OCI-LY1 (cell line): ENCODE measurements around the gene NCKIPSD.

ENCODE experiments used
- H2AFZ ChIP-seq: fragments of 200-600 bp; sonication (generic), shearing (Covaris generic); 2 replicates; pipeline ENCODE4 v1.6.0; 2014; ENCODE audit warnings: antibody characterized with exemption, mild to moderate bottlenecking, low read length
- H3F3A ChIP-seq: fragments of 200-600 bp; sonication (generic), shearing (Covaris generic); 2 replicates; pipeline ENCODE4 v1.6.0; 2014; ENCODE audit warnings: mild to moderate bottlenecking, antibody characterized with exemption, low read length, moderate library complexity; ENCODE audit not compliant: insufficient read depth
- H3K27ac ChIP-seq: fragments of 200-600 bp; sonication (generic); 2 replicates; pipeline ENCODE4 v1.5.1; 2014; ENCODE audit warnings: low read length, mixed run types, mild to moderate bottlenecking, low read depth; ENCODE audit not compliant: poor library complexity, severe bottlenecking
- H3K27me3 ChIP-seq: fragments of 200-600 bp; sonication (generic); 2 replicates; pipeline ENCODE4 v1.6.0; 2014; ENCODE audit warnings: antibody characterized with exemption, mild to moderate bottlenecking, low read length, moderate library complexity; ENCODE audit not compliant: insufficient read depth
- H3K36me3 ChIP-seq: fragments of 200-600 bp; sonication (generic); 2 replicates; pipeline ENCODE4 v1.6.1; 2014; ENCODE audit warnings: mild to moderate bottlenecking, antibody characterized with exemption, low read length, moderate library complexity, mixed read lengths; ENCODE audit not compliant: insufficient read depth
- H3K4me1 ChIP-seq: fragments of 200-600 bp; sonication (generic); 2 replicates; pipeline ENCODE4 v1.5.1; 2014; ENCODE audit warnings: mild to moderate bottlenecking, low read length, moderate library complexity; ENCODE audit not compliant: insufficient read depth, severe bottlenecking
- H3K4me2 ChIP-seq: fragments of 200-600 bp; sonication (generic), shearing (Covaris generic); 2 replicates; pipeline ENCODE4 v1.6.1; 2014; ENCODE audit warnings: low read length
- H3K4me3 ChIP-seq: fragments of 200-600 bp; sonication (generic); 2 replicates; pipeline ENCODE4 v1.5.1; 2014; ENCODE audit warnings: low read length, low read depth, mild to moderate bottlenecking, mixed read lengths; ENCODE audit not compliant: poor library complexity, severe bottlenecking
- H3K79me2 ChIP-seq: fragments of 200-600 bp; shearing (Covaris generic); 2 replicates; pipeline ENCODE4 v1.6.1; 2016; ENCODE audit warnings: mixed run types, low read length, mixed read lengths; ENCODE audit not compliant: insufficient read depth
- H3K9ac ChIP-seq: fragments of 200-600 bp; sonication (generic), shearing (Covaris generic); 2 replicates; pipeline ENCODE4 v1.6.1; 2014; ENCODE audit warnings: mild to moderate bottlenecking, low read length, mixed read lengths
- H3K9me2 ChIP-seq: fragments of 200-600 bp; sonication (generic), shearing (Covaris generic); 2 replicates; pipeline ENCODE4 v1.6.1; 2014; ENCODE audit warnings: low read depth, mild to moderate bottlenecking, low read length, mixed read lengths
- H3K9me3 ChIP-seq: fragments of 200-600 bp; shearing (Covaris generic); 2 replicates; pipeline ENCODE4 v1.6.1; 2014; ENCODE audit warnings: low read length, mixed read lengths
- H4K20me1 ChIP-seq: fragments of 200-600 bp; sonication (generic), shearing (Covaris generic); 2 replicates; pipeline ENCODE4 v1.6.0; 2016; ENCODE audit warnings: mild to moderate bottlenecking, low read length; ENCODE audit not compliant: insufficient read depth
- EZH2 ChIP-seq: fragments of 200-600 bp; sonication (generic), shearing (Covaris generic); IDR thresholded peaks from 2 replicates; pipeline ENCODE4 v1.8.0; 2017; ENCODE audit warnings: borderline replicate concordance, mixed run types, mild to moderate bottlenecking, antibody characterized with exemption, low read length, moderate library complexity, mixed read lengths
- TF ChIP-seq, protein P1 (sequence below): fragments of 200-600 bp; sonication (generic), shearing (Covaris generic); IDR thresholded peaks from 2 replicates; pipeline ENCODE4 v1.5.1; 2017; ENCODE audit warnings: mild to moderate bottlenecking, antibody characterized with exemption, low read length, moderate library complexity, mixed read lengths

Gene NCKIPSD

DNA sequence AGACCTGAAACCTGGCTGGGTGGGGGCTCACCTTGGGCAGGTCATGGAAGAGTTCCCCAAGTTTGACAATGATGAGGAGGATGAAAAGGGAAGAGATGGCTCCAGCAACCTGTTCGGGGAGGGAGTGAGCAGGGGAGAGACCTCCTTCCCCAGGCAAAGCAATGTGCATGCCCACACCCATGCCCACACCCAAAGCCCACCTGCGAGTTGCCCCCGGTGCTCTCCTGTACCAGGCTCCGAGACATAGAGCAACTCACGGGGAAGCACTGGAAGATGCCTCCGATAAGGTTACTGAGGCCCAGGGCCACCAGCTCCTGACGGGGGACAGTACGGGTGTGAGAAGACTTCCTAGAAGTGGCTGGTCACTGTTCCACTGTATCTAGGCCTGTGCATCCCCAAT is 55.3 kb downstream of the NCKIPSD start:
- Histone ChIP-seq H4K20me1 (no peaks in the 10 kb centered on the region), H3K4me2 (no peak overlapping the region), H3K27me3 (no peaks in the 10 kb centered on the region), H3K27ac (no peak overlapping the region), H3K36me3 (peaks cover 72% of the 10 kb centered on the region), H3K79me2 (no peaks in the 10 kb centered on the region), H3K9me2 (no peaks in the 10 kb centered on the region), H3F3A (no peaks in the 10 kb centered on the region), H3K4me1 (peaks cover 10% of the 10 kb centered on the region), H3K9me3 (no peaks in the 10 kb centered on the region), H3K4me3 (no peak overlapping the region), H2AFZ (no peak overlapping the region), H3K9ac (no peak overlapping the region)
- TF ChIP-seq, protein P1, sequence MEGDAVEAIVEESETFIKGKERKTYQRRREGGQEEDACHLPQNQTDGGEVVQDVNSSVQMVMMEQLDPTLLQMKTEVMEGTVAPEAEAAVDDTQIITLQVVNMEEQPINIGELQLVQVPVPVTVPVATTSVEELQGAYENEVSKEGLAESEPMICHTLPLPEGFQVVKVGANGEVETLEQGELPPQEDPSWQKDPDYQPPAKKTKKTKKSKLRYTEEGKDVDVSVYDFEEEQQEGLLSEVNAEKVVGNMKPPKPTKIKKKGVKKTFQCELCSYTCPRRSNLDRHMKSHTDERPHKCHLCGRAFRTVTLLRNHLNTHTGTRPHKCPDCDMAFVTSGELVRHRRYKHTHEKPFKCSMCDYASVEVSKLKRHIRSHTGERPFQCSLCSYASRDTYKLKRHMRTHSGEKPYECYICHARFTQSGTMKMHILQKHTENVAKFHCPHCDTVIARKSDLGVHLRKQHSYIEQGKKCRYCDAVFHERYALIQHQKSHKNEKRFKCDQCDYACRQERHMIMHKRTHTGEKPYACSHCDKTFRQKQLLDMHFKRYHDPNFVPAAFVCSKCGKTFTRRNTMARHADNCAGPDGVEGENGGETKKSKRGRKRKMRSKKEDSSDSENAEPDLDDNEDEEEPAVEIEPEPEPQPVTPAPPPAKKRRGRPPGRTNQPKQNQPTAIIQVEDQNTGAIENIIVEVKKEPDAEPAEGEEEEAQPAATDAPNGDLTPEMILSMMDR, result no peak
- TF ChIP-seq EZH2, result no peak

GRCh38 chr3:48629894-48630293 is 55.8 kb downstream of the NCKIPSD start:
- H3K4me3 ChIP-seq, result no peak overlapping the region
- no peak for TF ChIP-seq EZH2
- TF ChIP-seq, protein P1, result no peak
- no peak overlapping the region for H3K4me2 ChIP-seq
- H3K36me3 ChIP-seq, result peaks cover 77% of the 10 kb centered on the region
- H3K9me3 ChIP-seq, result no peaks in the 10 kb centered on the region
- no peak overlapping the region for H3K9ac ChIP-seq
- no peaks in the 10 kb centered on the region for H3K79me2 ChIP-seq
- H3K27me3 ChIP-seq, result no peaks in the 10 kb centered on the region
- H3F3A ChIP-seq, result no peaks in the 10 kb centered on the region
- peaks cover 10% of the 10 kb centered on the region for H3K4me1 ChIP-seq
- no peak overlapping the region for H3K27ac ChIP-seq
- no peaks in the 10 kb centered on the region for H4K20me1 ChIP-seq
- no peak overlapping the region for H2AFZ ChIP-seq
- H3K9me2 ChIP-seq, result no peaks in the 10 kb centered on the region

GRCh38 chr3:48628277-48629017 is 57.3 kb downstream of the NCKIPSD start:
- Histone ChIP-seq H3K9ac (no peak overlapping the region), H3K4me3 (no peak overlapping the region)

More at GRCh38 chr3:48628277-48629017, 57.3 kb downstream of the NCKIPSD start:
- TF ChIP-seq, protein P1, result no peak
- no peak for TF ChIP-seq EZH2
- Histone ChIP-seq H3K36me3 (peaks cover 78% of the 10 kb centered on the region), H3K79me2 (no peaks in the 10 kb centered on the region), H3K4me2 (no peak overlapping the region), H3K9me3 (no peaks in the 10 kb centered on the region), H4K20me1 (no peaks in the 10 kb centered on the region), H3K27me3 (no peaks in the 10 kb centered on the region), H3K27ac (no peak overlapping the region), H2AFZ (no peak overlapping the region), H3F3A (no peaks in the 10 kb centered on the region), H3K9me2 (no peaks in the 10 kb centered on the region), H3K4me1 (peaks cover 5% of the 10 kb centered on the region)
